HG03575 (cell line): Measurements from ENCODE around the gene COL23A1.
"Not testable (repeated sequence)": the region's sequence is repeated elsewhere in the genome, so short reads cannot be mapped to it uniquely, and the experiment has no call there.

Source experiments
- ATAC-seq: cut with Tn5 transposase; IDR thresholded peaks from one replicate; pipeline ENCODE4 v1.9.1; 2021; ENCODE audit not compliant: unreplicated experiment, insufficient number of reproducible peaks, low FRiP score; ENCODE audit errors: extremely low read depth

Gene COL23A1

DNA sequence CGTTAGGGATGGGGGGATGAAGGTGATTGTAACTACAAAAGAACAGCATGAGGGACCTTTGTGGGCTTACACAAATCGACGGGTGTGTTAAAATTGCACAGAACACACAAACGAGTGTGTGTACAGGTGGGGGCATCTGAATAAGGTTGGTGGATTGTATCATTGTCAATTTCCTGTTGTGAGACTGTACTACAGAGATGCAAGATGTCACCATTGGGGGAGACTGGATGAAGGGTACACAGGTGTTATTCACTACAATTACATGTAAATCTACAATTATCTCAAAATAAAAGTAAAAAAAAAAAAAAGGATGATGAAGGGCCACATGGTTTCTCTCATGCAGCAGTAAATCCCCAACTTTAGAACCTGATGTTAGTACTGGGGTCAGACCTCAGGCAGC, 326.1 kb downstream of the COL23A1 start:
- no peak for ATAC-seq

DNA sequence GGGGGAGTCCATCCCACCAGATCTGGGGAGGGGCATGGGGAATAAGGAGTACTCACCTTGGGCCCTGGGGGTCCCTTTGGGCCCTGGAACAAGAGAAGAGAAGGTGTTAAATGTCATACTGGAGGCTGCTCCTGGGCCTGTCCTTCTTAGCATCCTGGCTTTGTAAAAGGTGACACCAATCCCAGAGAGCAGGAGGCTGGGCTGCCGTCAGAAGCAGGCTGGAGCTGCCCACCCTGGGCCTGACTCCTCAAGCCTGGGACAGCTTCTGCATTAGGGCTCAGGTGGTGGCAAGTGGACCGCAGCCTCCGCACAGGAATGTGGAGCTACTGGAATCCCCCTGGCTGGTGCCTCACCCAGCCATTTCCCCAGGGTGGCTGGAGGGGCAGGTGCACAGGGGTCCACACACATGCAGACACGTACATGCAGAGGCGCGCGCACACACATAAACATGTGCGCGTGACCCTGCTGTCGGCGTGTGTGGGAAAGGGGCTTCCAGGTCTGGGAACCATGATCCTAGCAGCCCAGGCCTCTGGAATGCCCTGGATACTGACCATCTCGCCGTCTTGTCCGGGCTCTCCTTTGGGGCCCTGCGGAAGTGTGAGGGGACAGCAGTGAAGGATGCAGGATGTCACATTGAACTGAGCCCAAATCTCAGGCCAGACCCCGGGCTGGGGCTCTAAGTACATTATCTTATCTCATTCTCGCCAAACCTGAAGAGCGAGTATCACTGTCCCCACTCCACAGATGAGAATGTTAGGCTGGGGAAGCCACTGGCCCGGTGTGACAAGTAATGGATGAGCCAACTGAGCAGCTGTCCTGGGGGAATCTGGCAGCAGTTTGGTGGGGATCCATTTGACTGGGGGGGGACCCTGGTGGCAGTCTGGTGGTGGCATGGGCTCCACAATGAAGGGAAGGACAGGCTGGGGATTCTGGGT, 328.3 kb downstream of the COL23A1 start:
- no peak for ATAC-seq

GRCh38 chr5:178259623-178260536, 330.3 kb downstream of the COL23A1 start:
- no peak for ATAC-seq

- no peak for ATAC-seq
Measured at GRCh38 chr5:178257650-178258049, 332.5 kb downstream of the COL23A1 start.

GRCh38 chr5:178256746-178257145, 333.4 kb downstream of the COL23A1 start:
- no peak for ATAC-seq

DNA sequence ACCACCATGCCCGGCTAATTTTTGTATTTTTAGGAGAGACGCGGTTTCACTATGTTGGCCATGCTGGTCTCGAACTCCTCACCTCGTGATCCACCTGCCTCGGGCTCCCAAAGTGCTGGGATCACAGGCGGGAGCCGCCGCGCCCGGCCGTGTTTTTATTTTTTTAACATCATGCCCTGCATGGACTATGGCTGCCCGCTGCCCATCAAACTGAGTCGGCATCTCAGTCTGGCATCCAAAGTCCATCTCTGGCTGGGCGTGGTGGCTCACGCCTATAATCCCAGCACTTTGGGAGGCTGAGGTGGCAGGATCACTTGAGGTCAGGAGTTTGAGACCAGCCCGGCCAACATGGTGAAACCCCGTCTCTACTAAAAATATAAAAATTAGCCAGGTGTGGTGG, 336.6 kb downstream of the COL23A1 start:
- not testable (repeated sequence) for ATAC-seq

- no peak for ATAC-seq
Measured at GRCh38 chr5:178252258-178252657, 337.9 kb downstream of the COL23A1 start.

DNA sequence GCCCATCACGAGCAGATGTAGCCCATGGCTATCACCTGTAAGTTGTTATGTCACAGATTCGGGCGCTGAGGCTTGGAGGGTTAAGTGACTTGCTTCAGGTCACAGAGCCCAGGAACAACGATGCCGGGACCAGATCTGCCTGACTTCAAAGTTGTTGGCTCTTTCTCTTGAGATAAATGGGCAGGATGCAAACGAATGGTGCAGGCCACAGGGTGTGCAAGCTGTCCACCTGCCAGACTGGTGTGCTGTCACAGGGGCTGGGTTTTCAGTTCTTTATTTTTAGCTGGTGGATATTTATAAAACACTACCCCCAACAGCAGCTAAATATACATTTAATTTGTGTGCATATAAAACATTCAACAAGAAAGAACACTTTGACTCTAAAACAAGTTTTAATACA, 339.9 kb downstream of the COL23A1 start:
- no peak for ATAC-seq

DNA sequence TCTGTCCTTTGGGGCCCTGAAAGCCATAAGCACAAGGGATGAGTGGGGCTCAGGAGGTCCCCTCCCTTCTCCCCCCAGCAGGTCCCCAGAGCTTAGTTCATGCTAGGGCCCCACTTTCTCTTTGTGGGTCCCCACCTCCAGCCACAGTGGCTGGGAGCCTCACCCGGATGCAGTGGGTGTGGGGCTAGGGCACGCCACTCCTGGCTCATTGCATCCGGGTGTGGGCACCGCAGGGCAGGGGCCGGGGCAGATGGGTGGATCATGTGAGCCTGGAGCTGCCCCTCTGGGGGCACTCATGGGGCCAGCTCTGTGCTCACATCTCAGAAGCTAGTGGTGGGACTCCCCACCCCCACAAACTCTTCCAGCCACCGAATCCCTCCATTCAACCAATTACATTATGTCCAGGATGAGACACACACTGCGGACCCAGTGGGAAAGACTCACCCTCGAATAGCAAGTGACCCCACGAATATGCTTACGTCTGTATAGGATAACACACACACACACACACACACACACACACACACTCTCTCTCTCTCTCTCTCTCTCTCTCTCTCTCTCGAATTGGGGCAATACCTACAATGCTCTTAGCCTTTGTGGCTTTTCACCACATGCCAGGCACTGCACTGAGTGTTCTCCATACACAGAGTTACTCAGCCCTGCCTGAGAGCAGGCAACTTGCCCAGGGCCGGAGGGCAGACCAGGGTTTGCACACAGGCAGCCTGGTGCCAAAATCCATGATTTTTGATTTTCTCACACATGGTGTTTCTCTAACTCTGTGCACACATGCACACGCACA, 340.8 kb downstream of the COL23A1 start:
- no peak for ATAC-seq

DNA sequence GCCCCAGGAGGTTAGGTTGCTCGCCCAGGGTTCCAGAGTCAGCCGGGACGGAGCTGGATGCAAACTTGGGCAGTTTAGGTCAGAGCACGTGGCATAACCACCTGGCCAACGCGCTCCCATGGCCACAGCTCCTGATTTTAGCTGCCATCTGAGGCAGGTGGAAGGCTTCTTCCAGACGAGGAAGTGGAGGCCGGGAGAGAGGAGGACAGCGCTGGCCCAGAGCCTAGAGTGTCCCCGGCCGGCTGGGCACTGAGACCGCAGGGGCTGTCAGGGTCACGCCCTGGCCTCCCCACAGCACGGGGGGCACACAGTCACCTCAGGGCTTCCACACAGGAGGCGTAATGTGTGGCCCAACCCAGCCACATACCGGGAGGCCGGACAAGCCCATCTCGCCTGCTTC, 341.4 kb downstream of the COL23A1 start:
- ATAC-seq, result no peak

GRCh38 chr5:178247481-178248456, 342.4 kb downstream of the COL23A1 start:
- no peak for ATAC-seq

GRCh38 chr5:178246624-178247279, 343.4 kb downstream of the COL23A1 start:
- no peak for ATAC-seq

- no peak for ATAC-seq
Measured at GRCh38 chr5:178245389-178245788, 344.8 kb downstream of the COL23A1 start.

- ATAC-seq, result no peak
Measured at GRCh38 chr5:178244576-178244975, 345.6 kb downstream of the COL23A1 start.

DNA sequence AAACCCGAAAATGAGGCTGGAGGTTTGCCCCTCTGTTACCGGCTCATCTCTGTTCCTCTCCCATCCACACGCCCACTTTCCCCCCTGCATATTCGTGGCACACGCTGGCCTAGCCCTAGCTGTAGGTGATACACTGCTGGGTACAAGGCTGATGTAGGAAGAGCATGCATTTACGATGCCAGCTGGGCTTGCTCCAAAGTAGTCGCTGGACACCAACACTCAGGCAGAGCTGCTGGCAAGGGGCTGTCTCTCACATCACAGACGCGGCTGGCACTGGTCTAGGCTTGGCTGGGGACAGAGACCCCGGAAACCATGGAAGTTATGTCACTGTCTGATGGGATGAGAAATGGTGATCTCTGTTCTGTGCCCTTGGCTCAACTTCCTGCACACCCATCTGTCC, 347.8 kb downstream of the COL23A1 start:
- ATAC-seq, result no peak

DNA sequence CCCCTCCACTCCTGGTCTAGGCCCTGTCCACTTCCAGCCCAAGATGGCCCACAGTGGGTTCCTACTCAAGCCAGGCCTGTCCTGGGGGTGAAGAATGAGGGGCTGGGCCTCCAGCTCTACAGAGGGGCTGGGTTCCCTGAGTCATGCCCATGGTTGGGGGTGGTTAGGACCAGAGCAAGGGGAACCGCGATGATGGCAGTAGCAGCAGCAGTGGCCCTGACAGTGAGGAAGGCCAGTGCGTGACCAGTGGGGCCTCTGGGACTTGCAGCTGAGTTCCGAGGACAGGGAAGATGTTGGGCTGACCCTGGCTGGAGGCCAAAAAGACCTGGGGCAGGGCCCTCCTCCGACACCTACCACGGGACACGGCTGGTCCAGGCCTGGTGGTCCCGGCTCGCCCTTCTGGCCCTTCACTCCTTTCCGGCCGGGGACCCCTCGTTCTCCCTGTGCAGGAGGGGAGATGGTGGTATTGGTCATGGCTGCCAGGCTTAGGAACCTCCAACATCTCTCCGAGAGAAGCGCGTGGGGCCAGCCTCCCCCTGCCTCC, 348.4 kb downstream of the COL23A1 start:
- ATAC-seq, result no peak

DNA sequence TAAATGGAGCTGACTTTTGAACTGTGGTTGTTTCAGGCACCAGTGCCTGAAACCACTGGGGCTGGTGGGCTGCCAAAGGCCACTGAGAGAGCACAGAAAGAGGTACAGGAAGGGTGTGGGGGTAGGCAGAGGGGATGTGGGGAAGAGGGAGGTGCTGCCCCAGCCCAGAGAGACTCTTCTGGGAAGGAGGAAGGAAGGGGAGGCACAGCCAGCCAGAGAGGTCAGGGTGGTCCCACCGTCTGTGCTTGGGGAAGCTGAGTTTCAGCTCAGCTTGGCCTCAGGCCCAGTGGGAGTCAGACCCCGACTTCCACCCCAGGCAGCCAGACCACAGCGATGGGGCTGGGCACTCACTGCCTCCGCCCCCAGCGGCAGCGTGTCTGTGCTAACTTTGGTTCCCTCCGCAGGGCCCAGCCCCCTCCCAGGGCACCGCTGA, 348.9 kb downstream of the COL23A1 start:
- no peak for ATAC-seq
